Loucy (cell line): Measurements from ENCODE around the gene IL20.
A peak's percentile ranks its signal among the peaks of the same experiment; 100 is the strongest.

ENCODE experiments used
- H2AFZ ChIP-seq: fragments of 200-600 bp; sonication (generic); 2 replicates; pipeline ENCODE4 v1.6.0; 2016; ENCODE audit warnings: antibody characterized with exemption, mild to moderate bottlenecking, low read length, moderate library complexity
- H3F3A ChIP-seq: fragments of 200-600 bp; 2 replicates; pipeline ENCODE4 v1.6.0; 2016; ENCODE audit warnings: antibody characterized with exemption, low read depth, mild to moderate bottlenecking
- H3K27me3 ChIP-seq: fragments of 200-600 bp; sonication (generic); 2 replicates; pipeline ENCODE4 v1.6.1; 2014; ENCODE audit warnings: low read length, mild to moderate bottlenecking; ENCODE audit not compliant: insufficient read depth, poor library complexity, severe bottlenecking
- H3K36me3 ChIP-seq: fragments of 200-600 bp; sonication (generic); 2 replicates; pipeline ENCODE4 v1.6.1; 2016; ENCODE audit warnings: low read length; ENCODE audit not compliant: insufficient read depth
- H3K4me1 ChIP-seq: fragments of 200-600 bp; sonication (generic); 2 replicates; pipeline ENCODE4 v1.5.1; 2014; ENCODE audit warnings: low read length, mild to moderate bottlenecking; ENCODE audit not compliant: insufficient read depth, poor library complexity, severe bottlenecking
- H3K4me2 ChIP-seq: fragments of 200-600 bp; sonication (generic); 2 replicates; pipeline ENCODE4 v1.6.0; 2014; ENCODE audit warnings: antibody characterized with exemption, low read length, low read depth, mild to moderate bottlenecking; ENCODE audit not compliant: poor library complexity, severe bottlenecking
- H3K4me3 ChIP-seq: fragments of 200-600 bp; sonication (generic); 2 replicates; pipeline ENCODE4 v1.5.1; 2014; ENCODE audit warnings: low read length, mild to moderate bottlenecking, mixed read lengths; ENCODE audit not compliant: poor library complexity, severe bottlenecking
- H3K79me2 ChIP-seq: fragments of 200-600 bp; sonication (generic); 2 replicates; pipeline ENCODE4 v1.6.1; 2014; ENCODE audit warnings: low read length; ENCODE audit not compliant: insufficient read depth
- H3K9ac ChIP-seq: fragments of 200-600 bp; sonication (generic); 2 replicates; pipeline ENCODE4 v1.6.0; 2014; ENCODE audit warnings: mild to moderate bottlenecking, low read depth, low read length, moderate library complexity; ENCODE audit not compliant: poor library complexity, severe bottlenecking
- H3K9me2 ChIP-seq: fragments of 200-600 bp; sonication (generic); replicated peaks from 2 replicates; pipeline ENCODE4 v1.6.1; 2016; ENCODE audit warnings: low read depth, low read length, mixed read lengths
- H3K9me3 ChIP-seq: fragments of 200-600 bp; sonication (generic); 2 replicates; pipeline ENCODE4 v1.6.1; 2014; ENCODE audit warnings: mild to moderate bottlenecking, antibody characterized with exemption, low read length, low read depth; ENCODE audit not compliant: insufficient read depth
- H4K20me1 ChIP-seq: fragments of 200-600 bp; sonication (generic); 2 replicates; pipeline ENCODE4 v1.6.0; 2014; ENCODE audit warnings: antibody characterized with exemption, low read length, mild to moderate bottlenecking; ENCODE audit not compliant: insufficient read depth, poor library complexity, severe bottlenecking
- EZH2phosphoT487 ChIP-seq: fragments of 200-600 bp; IDR thresholded peaks from 2 replicates; pipeline ENCODE4 v1.6.1; 2018; ENCODE audit warnings: antibody characterized with exemption, mild to moderate bottlenecking, moderate library complexity, borderline replicate concordance
- TF ChIP-seq, protein P1 (sequence below): fragments of 200-600 bp; sonication (generic); conservative IDR thresholded peaks from 2 replicates; pipeline ENCODE4 v1.5.1; 2014; ENCODE audit warnings: mild to moderate bottlenecking, antibody characterized with exemption, low read length

The IL20 gene

DNA sequence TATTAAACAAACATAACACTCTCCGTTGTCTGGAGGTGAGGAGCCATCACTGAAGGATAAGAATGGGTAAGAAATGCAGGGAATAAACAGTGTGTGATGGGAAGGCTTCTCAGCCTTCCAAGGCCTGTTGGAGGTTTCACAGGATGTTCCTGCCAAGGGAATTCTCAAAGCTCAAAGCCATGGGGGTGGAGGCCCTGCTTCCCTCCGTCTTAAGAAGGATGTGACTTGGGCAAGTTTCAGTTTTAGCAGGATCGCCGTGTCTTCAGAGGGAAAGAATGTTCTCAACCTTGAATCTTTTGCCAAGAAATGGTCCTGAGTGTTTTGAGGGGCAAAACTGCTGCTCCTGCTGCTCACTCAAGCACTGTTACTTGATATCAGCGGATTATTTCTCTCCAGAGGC is 41.7 kb upstream of the IL20 start:
- no peaks in the 10 kb centered on the region for H3K9me2 ChIP-seq
- TF ChIP-seq EZH2phosphoT487, result no peak
- TF ChIP-seq, protein P1, sequence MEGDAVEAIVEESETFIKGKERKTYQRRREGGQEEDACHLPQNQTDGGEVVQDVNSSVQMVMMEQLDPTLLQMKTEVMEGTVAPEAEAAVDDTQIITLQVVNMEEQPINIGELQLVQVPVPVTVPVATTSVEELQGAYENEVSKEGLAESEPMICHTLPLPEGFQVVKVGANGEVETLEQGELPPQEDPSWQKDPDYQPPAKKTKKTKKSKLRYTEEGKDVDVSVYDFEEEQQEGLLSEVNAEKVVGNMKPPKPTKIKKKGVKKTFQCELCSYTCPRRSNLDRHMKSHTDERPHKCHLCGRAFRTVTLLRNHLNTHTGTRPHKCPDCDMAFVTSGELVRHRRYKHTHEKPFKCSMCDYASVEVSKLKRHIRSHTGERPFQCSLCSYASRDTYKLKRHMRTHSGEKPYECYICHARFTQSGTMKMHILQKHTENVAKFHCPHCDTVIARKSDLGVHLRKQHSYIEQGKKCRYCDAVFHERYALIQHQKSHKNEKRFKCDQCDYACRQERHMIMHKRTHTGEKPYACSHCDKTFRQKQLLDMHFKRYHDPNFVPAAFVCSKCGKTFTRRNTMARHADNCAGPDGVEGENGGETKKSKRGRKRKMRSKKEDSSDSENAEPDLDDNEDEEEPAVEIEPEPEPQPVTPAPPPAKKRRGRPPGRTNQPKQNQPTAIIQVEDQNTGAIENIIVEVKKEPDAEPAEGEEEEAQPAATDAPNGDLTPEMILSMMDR, result no peak
- no peaks in the 10 kb centered on the region for H3K79me2 ChIP-seq
- H3K36me3 ChIP-seq, result no peaks in the 10 kb centered on the region
- no peak overlapping the region for H3K9ac ChIP-seq
- no peak overlapping the region for H3K4me2 ChIP-seq
- no peak overlapping the region for H3K4me3 ChIP-seq
- no peaks in the 10 kb centered on the region for H3F3A ChIP-seq
- no peaks in the 10 kb centered on the region for H4K20me1 ChIP-seq
- no peaks in the 10 kb centered on the region for H3K27me3 ChIP-seq
- no peaks in the 10 kb centered on the region for H3K9me3 ChIP-seq
- peaks cover 9% of the 10 kb centered on the region for H3K4me1 ChIP-seq
- peak overlapping the region; percentile 52; the same call in 1 of the 2 replicates for H2AFZ ChIP-seq

DNA sequence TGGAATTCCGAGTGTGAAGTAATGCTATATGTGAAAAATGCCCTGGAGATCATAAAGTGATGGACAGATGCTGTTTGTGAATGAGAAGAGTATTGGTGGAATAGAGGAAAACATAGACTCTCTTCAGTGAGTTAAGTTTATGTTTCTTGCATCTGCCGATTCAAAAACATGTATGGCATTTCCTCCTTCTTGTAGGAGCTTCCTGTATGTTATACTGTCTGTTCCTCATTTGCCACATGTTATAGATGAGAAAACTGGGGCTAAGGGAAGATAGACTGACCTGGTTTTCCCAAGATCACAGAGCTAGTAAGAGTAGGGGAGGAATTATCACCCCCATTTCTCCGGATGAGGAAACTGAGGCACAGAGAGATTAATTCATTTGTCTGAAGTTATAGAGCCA is 41.1 kb upstream of the IL20 start:
- no peak overlapping the region for H3K9ac ChIP-seq
- no peaks in the 10 kb centered on the region for H3K9me2 ChIP-seq
- no peaks in the 10 kb centered on the region for H4K20me1 ChIP-seq
- no peaks in the 10 kb centered on the region for H3F3A ChIP-seq
- H3K79me2 ChIP-seq, result no peaks in the 10 kb centered on the region
- H3K9me3 ChIP-seq, result no peaks in the 10 kb centered on the region
- no peaks in the 10 kb centered on the region for H3K36me3 ChIP-seq
- no peak for TF ChIP-seq EZH2phosphoT487
- TF ChIP-seq, protein P1, result no peak
- no peaks in the 10 kb centered on the region for H3K27me3 ChIP-seq
- H3K4me3 ChIP-seq, result no peak overlapping the region
- H2AFZ ChIP-seq, result peak overlapping the region; percentile 52
- no peak overlapping the region for H3K4me2 ChIP-seq
- peaks cover 15% of the 10 kb centered on the region for H3K4me1 ChIP-seq

DNA sequence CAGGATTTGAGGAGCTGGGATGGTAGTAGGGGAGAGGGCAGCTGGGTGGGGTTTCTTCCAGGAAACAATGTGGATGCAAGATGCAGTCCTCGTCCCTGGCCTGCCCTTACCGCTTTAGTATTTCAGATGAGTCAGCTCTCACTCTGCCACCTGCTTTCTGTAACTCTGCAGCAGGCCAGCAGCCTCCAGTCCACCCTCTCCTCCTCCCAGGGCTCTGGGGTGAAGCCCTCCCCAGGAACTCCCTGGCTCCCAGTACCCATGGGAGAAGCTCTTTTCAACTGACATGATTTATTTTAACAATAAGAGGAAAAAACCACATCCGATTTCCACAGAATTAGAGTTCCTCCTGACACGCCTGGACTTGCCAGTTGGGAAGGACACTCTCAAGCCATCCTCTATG is 39.0 kb upstream of the IL20 start:
- H3K9me2 ChIP-seq, result no peaks in the 10 kb centered on the region
- no peaks in the 10 kb centered on the region for H3K9me3 ChIP-seq
- H3K9ac ChIP-seq, result no peak overlapping the region
- H3K27me3 ChIP-seq, result no peaks in the 10 kb centered on the region
- H3K36me3 ChIP-seq, result no peaks in the 10 kb centered on the region
- no peak overlapping the region for H2AFZ ChIP-seq
- H3K79me2 ChIP-seq, result no peaks in the 10 kb centered on the region
- H3F3A ChIP-seq, result no peaks in the 10 kb centered on the region
- no peak overlapping the region for H3K4me3 ChIP-seq
- H3K4me2 ChIP-seq, result no peak overlapping the region
- no peaks in the 10 kb centered on the region for H4K20me1 ChIP-seq
- peaks cover 28% of the 10 kb centered on the region for H3K4me1 ChIP-seq
- TF ChIP-seq, protein P1, result no peak
- no peak for TF ChIP-seq EZH2phosphoT487
